Stimulated activated naive CD8-positive, alpha-beta T cell treated with anti-CD3 and anti-CD28 coated beads, Interleukin-15, amount 100 ng/mL, for 72 hours (primary cell): ENCODE data around the gene KDM4F.

ENCODE experiments used
- ATAC-seq: fragments of 150-1000 bp; cut with Tn5 transposase; 2 replicates; pipeline ENCODE4 v1.10.0; 2021; ENCODE audit warnings: mild to moderate bottlenecking, moderate library complexity
- DNase-seq, 2 donors: peaks; one replicate each; pipeline ENCODE4 v3.0.0; 2021 to 2022
- H3K27ac Mint-ChIP-seq, 2 donors: one replicate each; pipeline ENCODE4 v1.8.0; 2022; ENCODE audit warnings: mild to moderate bottlenecking in 2 of 2, mixed read lengths in 2 of 2, moderate library complexity in 2 of 2
- H3K27me3 Mint-ChIP-seq: one replicate; pipeline ENCODE4 v1.8.0; 2022; ENCODE audit warnings: mixed read lengths
- H3K4me1 Mint-ChIP-seq: one replicate; pipeline ENCODE4 v1.8.0; 2022; ENCODE audit warnings: mild to moderate bottlenecking, mixed read lengths
- H3K4me3 Mint-ChIP-seq, 2 donors: one replicate each; pipeline ENCODE4 v1.8.0; 2022; ENCODE audit warnings: mild to moderate bottlenecking in 2 of 2, mixed read lengths in 2 of 2, moderate library complexity in 1 of 2
- H3K9me3 Mint-ChIP-seq, 2 donors: one replicate each; pipeline ENCODE4 v1.8.0; 2022; ENCODE audit warnings: mixed read lengths in 2 of 2

Gene KDM4F

GRCh38 chr11:95045812-95046211 is 3.4 kb upstream of the KDM4F start:
- DNase-seq, result no peak
- Mint-ChIP-seq H3K27me3 (peaks cover 64% of the 10 kb centered on the region), H3K4me1 (peaks cover 7% of the 10 kb centered on the region)

GRCh38 chr11:95050595-95051202 is 1.5 kb downstream of the KDM4F start:
- H3K4me3 Mint-ChIP-seq, result no peak overlapping the region
- H3K27me3 Mint-ChIP-seq, result peaks cover 63% of the 10 kb centered on the region
- DNase-seq (no peak), ATAC-seq (no peak)
- H3K9me3 Mint-ChIP-seq, result no peaks in the 10 kb centered on the region
- H3K4me1 Mint-ChIP-seq, result no peaks in the 10 kb centered on the region
- no peak overlapping the region for H3K27ac Mint-ChIP-seq

More at GRCh38 chr11:95045812-95046211, 3.4 kb upstream of the KDM4F start:
- Mint-ChIP-seq H3K9me3 (no peaks in the 10 kb centered on the region), H3K4me3 (no peak overlapping the region), H3K27ac (no peak overlapping the region)
- ATAC-seq, result no peak

GRCh38 chr11:95054356-95054755 is 5.1 kb downstream of the KDM4F start:
- peaks cover 56% of the 10 kb centered on the region for H3K27me3 Mint-ChIP-seq
- no peaks in the 10 kb centered on the region for H3K9me3 Mint-ChIP-seq
- H3K4me1 Mint-ChIP-seq, result no peaks in the 10 kb centered on the region
- no peak overlapping the region for H3K4me3 Mint-ChIP-seq
- H3K27ac Mint-ChIP-seq, result no peak overlapping the region
- no peak for ATAC-seq
- DNase-seq, result no peak

- DNase-seq, result no peak
- no peak overlapping the region for H3K27ac Mint-ChIP-seq
- ATAC-seq, result no peak
- no peaks in the 10 kb centered on the region for H3K9me3 Mint-ChIP-seq
- H3K27me3 Mint-ChIP-seq, result peaks cover 56% of the 10 kb centered on the region
- H3K4me3 Mint-ChIP-seq, result no peak overlapping the region
- H3K4me1 Mint-ChIP-seq, result no peaks in the 10 kb centered on the region
Measured at GRCh38 chr11:95055283-95055897, 6.2 kb downstream of the KDM4F start.

- no peak for DNase-seq
- H3K27ac Mint-ChIP-seq, result no peak overlapping the region
- ATAC-seq, result no peak
- H3K27me3 Mint-ChIP-seq, result peaks cover 47% of the 10 kb centered on the region
- no peaks in the 10 kb centered on the region for H3K4me1 Mint-ChIP-seq
- no peak overlapping the region for H3K4me3 Mint-ChIP-seq
- no peaks in the 10 kb centered on the region for H3K9me3 Mint-ChIP-seq
Measured at GRCh38 chr11:95057959-95058358, 8.7 kb downstream of the KDM4F start.

DNA sequence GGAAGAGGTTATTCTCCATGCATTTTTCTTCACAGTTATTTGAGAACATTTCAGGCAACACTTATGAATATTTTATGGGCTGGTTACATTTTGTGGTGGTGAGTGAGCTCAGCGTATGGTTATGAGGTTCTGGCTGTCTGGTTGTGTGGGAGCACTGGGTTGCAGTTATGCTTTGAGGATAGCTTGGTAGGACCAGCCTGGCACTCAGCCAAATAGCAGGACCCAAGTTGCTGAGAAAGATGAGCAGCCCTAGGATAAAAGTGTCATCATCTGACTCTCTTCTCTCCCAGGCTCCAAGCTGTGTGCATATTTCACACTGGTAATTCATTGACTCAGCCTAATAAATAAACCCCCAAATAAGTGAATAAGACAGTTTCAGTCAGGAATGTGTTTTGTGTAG is 9.4 kb downstream of the KDM4F start:
- no peaks in the 10 kb centered on the region for H3K4me1 Mint-ChIP-seq
- no peak for DNase-seq
- no peak overlapping the region for H3K4me3 Mint-ChIP-seq
- H3K27me3 Mint-ChIP-seq, result peaks cover 42% of the 10 kb centered on the region
- no peak overlapping the region for H3K27ac Mint-ChIP-seq
- no peaks in the 10 kb centered on the region for H3K9me3 Mint-ChIP-seq
- no peak for ATAC-seq

DNA sequence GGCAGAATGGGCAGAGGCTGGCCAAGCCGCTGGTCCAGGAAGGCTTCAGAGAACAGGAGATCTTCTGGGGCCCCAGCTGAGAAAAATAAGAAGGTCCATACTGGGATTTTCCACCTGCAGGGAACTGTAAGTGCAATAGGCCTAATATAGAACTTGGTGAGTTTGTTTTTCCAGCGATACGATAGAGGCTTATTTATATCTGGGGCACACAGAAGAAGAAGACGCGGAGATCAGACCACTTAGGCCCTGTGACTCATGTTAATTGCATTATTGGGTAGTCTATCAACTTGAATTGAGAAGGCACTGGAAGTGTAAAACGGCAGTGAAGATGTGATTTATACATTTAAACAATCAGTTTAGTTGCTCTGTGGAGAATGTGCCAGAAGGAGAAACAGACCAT is 9.8 kb downstream of the KDM4F start:
- Mint-ChIP-seq H3K9me3 (no peaks in the 10 kb centered on the region), H3K4me1 (no peaks in the 10 kb centered on the region), H3K27ac (peak overlapping the region in 1 of 2 donors; percentile 2), H3K4me3 (no peak overlapping the region), H3K27me3 (peaks cover 38% of the 10 kb centered on the region)
- DNase-seq (no peak), ATAC-seq (no peak)

DNA sequence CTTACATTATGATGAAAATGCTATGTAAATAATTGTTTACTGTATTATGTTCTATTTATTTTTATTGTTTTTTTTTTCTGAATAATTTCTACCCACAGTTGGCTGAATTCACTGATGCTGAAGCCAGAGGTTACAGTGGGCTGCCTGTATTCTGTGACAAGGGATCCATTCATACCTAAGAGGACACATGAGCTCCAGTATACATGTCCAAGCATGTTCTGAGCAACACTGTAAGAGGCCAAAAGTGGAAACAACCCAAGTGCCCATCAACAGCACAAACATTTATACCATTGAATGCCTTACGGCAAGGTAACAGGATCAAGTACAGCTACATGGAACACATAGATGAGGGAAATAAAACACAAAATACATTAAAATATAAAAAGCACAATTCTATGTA is 16.1 kb downstream of the KDM4F start:
- DNase-seq, result no peak

GRCh38 chr11:95066716-95067038 is 17.5 kb downstream of the KDM4F start, which contains the start of gene SRSF8:
SRSF8 (plus strand) TSS chr11:95066919; CDS start chr11:95067227, 308 bp downstream.
- Mint-ChIP-seq H3K4me3 (peak within 1 kb of the TSS; percentile 95 to 99), H3K27ac (peak within 1 kb of the TSS; percentile 98 to 99), H3K9me3 (no peaks in the 10 kb centered on the region), H3K4me1 (peaks cover 23% of the 10 kb centered on the region), H3K27me3 (peaks cover 12% of the 10 kb centered on the region)
- DNase-seq (no peak), ATAC-seq (peak; percentile 57)

More for the DNA sequence above, 16.1 kb downstream of the KDM4F start:
- H3K9me3 Mint-ChIP-seq, result no peaks in the 10 kb centered on the region
- H3K4me1 Mint-ChIP-seq, result peaks cover 16% of the 10 kb centered on the region
- no peak overlapping the region for H3K4me3 Mint-ChIP-seq
- no peak for ATAC-seq
- H3K27ac Mint-ChIP-seq, result no peak overlapping the region
- H3K27me3 Mint-ChIP-seq, result peaks cover 12% of the 10 kb centered on the region

GRCh38 chr11:95067039-95067840 is 18.0 kb downstream of the KDM4F start:
- H3K9me3 Mint-ChIP-seq, result no peaks in the 10 kb centered on the region
- peak overlapping the region; percentile 98 to 99 for H3K27ac Mint-ChIP-seq
- H3K27me3 Mint-ChIP-seq, result peaks cover 8% of the 10 kb centered on the region
- ATAC-seq (peak; percentile 78), DNase-seq (peak; percentile 76 to 81)
- peak overlapping the region; percentile 95 to 99 for H3K4me3 Mint-ChIP-seq
- peaks cover 23% of the 10 kb centered on the region for H3K4me1 Mint-ChIP-seq

GRCh38 chr11:95067841-95068219 is 18.6 kb downstream of the KDM4F start:
- Mint-ChIP-seq H3K27me3 (peaks cover 3% of the 10 kb centered on the region), H3K9me3 (no peaks in the 10 kb centered on the region), H3K4me3 (peak overlapping the region; percentile 95 to 99), H3K27ac (peak overlapping the region; percentile 98 to 99), H3K4me1 (peaks cover 27% of the 10 kb centered on the region)
- no peak for ATAC-seq
- no peak for DNase-seq

DNA sequence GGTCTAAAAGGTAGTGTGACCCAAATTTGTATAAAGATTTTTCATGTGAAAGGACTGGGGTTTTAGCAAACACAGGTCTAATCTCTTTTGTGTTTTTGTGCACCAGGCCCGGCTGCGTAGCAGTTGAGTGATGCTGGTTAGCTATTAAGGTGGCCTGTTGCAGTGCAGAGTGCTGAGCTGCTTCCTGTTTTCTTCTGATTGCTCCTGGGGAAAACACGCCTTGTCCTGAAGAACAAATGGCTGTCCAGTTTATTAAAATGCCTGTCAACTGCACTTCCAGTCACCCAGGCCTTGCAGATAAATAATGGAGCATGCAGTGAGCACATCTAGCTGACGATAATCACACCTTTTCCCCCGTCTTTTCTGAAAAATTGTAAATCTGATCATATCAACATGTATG is 19.3 kb downstream of the KDM4F start:
- Mint-ChIP-seq H3K4me3 (peak overlapping the region; percentile 95 to 99), H3K4me1 (peaks cover 31% of the 10 kb centered on the region), H3K27ac (peak overlapping the region; percentile 98 to 99), H3K27me3 (no peaks in the 10 kb centered on the region), H3K9me3 (no peaks in the 10 kb centered on the region)
- DNase-seq (peak; percentile 63 to 81), ATAC-seq (peak; percentile 86)

DNA sequence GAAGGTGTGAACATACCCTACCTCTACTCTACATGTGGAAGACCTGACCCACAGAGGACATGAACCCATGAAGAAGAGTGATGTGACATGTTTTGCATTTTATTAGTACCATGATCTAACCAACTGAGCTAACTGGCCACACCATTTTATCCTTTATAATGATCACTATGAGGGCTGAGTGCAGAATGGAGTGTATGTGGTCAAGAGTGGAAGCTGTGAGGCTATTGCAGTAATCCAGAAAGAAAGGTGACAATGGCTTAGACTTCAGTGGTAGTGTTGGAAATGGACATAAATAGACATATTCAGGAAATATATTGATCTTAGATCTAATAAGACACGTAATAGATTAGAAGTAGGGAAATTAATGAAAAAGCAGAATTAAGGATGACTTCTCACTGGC is 21.2 kb downstream of the KDM4F start:
- peak overlapping the region; percentile 1 to 32 for H3K4me3 Mint-ChIP-seq
- no peaks in the 10 kb centered on the region for H3K27me3 Mint-ChIP-seq
- ATAC-seq (no peak), DNase-seq (no peak)
- H3K4me1 Mint-ChIP-seq, result peaks cover 31% of the 10 kb centered on the region
- H3K9me3 Mint-ChIP-seq, result no peaks in the 10 kb centered on the region
- H3K27ac Mint-ChIP-seq, result no peak overlapping the region

DNA sequence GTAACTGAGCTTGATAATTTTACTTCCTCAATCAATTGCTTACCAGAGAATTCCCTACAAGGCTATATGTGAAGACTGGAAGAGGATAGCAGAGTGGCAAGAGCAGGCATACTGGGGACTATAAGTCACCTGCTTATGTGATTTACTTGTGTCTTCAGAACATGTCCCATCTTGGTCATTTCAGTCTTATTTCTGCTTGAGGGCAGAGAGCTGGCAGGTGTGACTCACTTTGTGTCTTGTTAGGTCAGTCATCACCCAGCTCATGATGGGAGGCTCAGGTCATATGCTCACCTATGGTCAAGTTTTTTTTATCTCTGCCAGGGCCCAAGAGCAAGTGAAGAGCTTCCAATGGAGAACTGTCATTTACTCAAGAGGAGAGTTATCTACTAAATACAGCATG is 23.7 kb downstream of the KDM4F start:
- Mint-ChIP-seq H3K4me1 (peaks cover 32% of the 10 kb centered on the region), H3K9me3 (no peaks in the 10 kb centered on the region), H3K27me3 (no peaks in the 10 kb centered on the region), H3K27ac (no peak overlapping the region), H3K4me3 (no peak overlapping the region)
- DNase-seq (no peak), ATAC-seq (no peak)

DNA sequence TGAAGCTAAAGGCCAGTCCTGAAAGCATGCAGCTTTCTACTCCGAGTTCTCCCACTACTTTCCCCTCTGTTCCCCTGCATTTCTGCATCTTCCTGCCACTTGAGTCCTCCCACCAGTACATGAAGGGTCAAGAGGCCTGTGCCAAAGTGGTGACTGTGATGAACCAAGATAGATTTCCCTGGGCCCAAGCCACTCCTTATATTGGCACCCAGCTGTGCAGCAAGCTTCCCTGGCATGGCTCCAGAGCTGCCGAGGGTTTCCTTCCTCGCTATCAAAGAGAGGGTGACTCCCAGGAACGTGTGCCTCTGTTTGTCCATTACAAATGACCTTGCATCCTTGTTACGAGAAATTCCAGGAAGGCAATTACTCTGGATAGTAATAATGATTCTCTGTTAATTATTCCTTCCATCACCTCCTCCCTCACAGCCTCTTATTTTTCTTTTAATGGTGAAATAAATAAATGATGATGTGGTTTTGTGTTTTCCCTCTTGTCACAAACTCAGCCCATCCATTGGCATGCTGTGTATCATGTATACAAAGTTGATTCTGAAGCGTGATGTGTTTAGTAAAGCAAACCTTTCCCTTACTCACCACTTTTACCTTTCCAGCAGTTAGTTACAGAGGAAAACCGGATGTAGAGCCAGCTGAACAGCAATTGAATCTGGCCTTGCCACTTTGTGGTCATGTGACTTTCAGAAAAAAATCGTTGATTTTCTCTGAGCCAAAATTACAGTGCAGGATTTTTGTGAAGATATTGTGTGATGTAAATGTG is 25.8 kb downstream of the KDM4F start:
- DNase-seq, result no peak
- ATAC-seq, result no peak

More for the DNA sequence above, 25.8 kb downstream of the KDM4F start:
- Mint-ChIP-seq H3K27me3 (no peaks in the 10 kb centered on the region), H3K4me3 (no peak overlapping the region), H3K9me3 (no peaks in the 10 kb centered on the region), H3K4me1 (peaks cover 26% of the 10 kb centered on the region), H3K27ac (no peak overlapping the region)
